ENCODE data around the gene IKBKG.
A peak's percentile ranks its signal among the peaks of the same experiment; 100 is the strongest.
"Not testable (repeated sequence)": the region's sequence is repeated elsewhere in the genome, so short reads cannot be mapped to it uniquely, and the experiment has no call there.

The IKBKG gene

DNA sequence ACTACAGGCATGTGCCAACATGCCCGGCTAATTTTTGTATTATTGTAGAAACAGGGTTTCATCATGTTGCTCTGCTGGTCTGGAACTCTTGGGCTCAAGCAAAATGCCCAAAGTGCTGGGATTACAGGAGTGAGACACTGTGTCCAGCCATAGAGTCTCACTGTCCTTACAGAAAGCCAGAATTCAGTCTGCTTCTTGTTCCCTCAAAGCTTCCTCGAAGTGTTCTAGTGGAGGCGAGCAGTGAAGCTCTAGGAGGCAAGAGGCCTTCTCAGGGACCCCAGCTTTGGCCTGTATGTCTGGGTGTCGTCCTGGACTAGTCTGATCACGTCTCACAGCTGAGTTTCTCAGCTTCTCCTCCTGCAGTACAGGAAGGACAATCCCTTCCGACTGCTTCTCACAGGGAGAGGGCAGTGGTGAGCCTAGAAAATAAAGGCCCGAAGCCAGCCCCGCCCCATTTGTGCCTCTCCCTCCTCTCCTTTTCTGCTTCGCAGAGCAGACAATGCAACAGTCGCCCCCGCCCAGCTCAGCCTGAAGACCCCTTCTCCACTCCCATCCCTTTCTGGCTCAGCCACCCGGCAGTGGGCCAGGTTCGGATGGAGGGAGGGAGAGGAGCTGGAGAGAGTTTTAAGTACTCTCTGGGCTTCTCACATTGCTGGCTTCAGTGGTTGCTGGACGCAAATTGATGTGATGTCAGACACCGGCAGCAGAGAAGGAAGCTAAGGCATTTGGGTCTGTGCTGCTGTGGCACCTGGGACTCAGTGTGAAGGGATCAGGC, 20.3 kb upstream of the IKBKG start:
- DNase-seq: peak; percentile 48

DNA sequence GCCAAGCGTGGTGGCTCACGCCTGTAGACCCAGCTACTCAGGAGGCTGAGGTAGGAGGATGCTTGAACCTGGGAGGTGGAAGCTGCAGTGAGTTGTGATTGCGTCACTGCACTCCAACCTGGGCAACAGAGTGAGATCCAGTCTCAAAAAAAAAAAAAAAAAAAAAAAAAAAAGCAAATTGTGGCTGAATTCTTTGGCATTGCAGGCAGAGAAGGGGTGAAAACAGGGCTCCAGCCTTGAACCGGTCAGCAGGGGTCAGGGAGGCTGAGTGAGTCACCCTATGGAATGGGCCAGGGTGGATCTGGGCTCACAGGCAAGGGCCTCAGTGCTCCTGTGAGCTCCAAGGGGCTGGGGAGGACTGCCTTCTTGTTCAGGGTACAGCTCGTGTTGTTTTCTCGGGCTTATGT, 18.2 kb upstream of the IKBKG start:
- no peak for DNase-seq

DNA sequence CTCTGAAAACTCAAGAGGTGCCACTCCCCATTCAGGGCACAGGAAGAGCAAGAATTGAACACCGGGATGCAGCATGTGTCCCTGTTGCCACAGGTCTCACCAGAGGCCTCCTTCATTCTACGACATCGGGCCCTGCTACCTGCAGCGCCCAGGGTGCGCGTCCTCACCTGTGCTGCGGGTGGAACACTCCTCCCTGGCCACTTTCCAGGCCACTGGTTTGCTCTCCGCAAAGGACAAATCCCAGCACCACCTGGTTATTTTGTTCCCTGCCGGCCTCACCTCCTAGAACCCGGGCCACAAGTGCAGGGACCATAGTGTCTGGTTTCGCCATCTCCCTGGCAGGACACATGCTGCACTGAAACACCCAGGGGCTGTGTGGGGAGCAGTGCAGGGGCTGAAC, 17.1 kb upstream of the IKBKG start:
- no peak for DNase-seq

DNA sequence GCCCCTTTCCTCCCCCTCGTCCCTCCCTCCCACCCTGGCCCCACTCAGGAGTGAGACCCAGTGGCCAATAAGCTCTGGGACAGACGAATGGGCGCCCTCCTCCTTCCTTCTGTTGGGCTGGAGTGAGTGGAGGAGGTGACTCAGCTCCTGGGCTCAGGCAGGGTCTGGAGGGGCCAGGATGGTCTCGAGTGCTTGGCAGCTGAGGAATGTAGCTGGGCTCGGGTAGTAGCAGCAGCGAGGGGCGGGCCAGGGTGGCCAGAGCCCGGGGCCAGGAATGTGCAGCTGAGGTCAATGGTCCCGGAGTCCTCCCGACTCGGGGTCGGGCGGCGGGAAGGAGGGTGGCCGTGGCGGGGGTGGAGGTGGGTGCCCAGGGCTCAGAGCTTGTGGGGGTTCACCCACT, 15.8 kb upstream of the IKBKG start:
- no peak for DNase-seq

DNA sequence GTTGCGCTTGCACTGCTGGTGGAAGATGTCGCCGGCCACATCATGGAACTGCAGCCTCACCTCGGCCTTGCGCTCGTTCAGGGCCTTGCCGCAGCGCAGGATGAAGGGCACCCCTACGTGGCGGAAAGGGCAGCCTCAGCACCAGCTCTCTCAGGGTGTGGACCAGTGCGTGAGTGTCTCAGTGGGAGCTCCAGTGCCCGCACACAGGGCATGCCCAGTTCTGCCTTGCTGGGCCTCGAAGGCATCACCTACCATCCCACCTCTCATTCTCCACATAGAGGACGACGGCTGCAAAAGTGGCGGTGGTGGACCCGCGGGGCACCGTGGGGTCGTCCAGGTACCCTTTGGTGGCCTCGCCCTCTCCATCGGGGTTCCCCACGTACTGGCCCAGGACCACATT, 14.7 kb upstream of the IKBKG start:
- no peak for DNase-seq

DNA sequence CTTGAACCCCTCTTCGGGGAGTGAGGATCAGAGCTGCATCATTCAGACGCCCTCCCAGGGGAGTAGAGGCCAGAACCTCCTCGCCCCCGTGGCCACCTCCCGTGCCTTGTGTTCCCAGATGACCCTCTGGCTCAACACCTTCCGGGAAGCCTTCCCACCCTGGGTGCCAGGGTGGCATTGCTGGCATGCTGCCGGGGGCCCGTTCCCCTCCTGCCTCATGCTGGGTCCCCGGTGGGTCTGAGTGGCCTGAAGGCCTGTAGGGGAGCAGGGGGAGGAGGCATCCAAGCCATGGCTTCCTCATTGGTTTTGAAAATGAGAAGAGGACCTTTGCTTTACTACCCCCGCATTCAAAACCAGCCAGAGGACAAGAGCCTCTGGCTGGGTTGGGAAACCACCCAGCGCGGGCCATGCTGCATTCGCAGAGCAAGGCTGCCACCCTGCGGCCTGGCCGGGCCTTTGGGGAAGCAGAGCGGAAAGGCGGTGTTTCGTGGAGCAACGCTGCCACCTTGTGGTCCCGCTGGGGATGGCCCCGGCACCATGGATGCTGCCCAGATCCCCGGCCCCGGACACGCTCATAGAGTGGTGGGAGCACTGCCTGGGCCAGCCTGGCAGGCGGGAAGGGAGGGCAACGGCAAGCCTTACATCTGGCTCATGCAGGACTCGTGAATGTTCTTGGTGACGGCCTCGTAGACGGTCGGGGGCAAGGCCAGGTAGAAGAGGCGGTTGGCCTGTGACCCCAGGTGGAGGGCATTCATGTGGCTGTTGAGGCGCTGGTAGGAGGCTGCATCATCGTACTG, 12.7 kb upstream of the IKBKG start:
- peak; percentile 56 to 82 for DNase-seq

DNA sequence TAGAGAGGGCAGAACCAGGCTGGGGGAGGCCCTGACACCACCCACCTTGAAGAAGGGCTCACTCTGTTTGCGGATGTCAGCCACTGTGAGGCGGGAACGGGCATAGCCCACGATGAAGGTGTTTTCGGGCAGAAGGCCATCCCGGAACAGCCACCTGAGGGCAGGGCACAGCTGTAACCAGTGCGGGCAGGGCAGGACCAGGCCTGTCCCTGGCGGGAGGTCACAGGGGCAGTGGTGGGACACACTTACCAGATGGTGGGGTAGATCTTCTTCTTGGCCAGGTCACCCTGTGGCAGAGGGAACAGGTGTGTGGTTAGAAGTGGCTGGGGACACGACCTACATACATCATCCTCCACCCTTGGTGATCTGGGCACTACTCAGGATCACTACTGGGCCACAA, 11.5 kb upstream of the IKBKG start:
- DNase-seq: no peak

DNA sequence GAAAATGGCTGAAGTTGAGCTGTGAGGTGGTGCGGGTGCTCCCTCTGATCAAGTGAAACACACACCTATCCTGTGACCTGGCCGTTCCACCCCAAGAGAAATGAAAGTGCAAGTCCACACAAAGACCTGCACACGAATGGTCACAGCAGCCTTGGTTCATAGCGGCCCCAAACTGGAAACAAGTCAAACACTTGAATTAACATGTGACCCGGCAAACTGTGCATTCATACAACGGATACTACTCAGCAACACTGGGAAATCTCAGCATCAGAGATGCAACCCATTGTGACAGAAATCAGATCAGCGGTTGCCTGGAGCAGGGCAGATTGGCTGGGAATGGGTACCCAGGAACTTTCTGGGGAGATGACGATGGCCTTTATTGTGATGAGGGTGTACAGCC, 8.3 kb upstream of the IKBKG start:
- no peak for DNase-seq

DNA sequence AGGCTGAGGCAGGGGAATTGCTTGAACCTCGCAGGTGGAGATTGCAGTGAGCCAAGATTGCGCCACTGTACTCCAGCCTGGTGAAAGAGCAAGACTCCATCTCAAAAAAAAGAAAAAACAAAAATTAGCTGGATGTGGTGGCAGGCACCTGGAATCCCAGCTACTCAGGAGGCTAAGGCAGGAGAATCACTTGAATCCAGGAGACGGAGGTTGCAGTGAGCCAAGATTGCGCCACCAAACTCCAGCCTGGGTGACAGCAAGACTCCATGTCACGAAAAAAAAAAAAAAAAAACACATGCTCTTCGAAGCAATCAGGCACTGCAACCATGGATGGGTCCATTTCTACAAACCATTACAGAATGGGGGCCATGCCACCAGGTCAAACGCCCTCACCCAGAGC, 7.1 kb upstream of the IKBKG start:
- DNase-seq: not testable (repeated sequence)

DNA sequence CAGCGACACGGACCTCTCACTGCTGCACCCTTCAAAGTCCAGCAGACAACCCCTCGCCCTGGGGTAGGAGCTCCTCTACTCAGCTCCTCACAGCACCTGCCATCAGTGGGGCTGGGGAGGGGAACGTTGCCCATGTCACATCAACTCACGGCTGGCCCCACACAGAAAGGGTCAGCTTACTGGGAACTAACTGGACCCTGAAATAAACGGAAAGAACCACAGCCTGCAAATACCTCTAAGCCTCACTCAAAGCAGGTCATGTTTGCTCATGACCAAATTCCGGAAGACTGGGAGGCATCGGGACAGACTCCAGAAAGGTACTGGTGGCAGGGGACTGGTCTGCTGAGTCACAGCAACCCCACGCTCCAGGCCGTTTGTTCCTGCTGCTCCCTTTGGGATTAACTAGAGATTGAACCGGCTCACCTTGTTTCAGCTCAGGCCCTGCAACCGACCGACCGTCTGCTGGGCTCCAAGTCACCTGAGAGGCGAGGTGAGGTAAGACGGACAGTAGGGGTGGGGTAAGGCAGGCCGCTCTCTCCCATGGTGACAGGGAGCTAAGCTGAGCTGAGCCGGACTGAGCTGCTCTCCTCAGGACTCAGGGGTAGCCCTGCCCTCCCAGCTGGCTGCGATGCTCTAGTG, 6.4 kb upstream of the IKBKG start:
- DNase-seq: no peak

DNA sequence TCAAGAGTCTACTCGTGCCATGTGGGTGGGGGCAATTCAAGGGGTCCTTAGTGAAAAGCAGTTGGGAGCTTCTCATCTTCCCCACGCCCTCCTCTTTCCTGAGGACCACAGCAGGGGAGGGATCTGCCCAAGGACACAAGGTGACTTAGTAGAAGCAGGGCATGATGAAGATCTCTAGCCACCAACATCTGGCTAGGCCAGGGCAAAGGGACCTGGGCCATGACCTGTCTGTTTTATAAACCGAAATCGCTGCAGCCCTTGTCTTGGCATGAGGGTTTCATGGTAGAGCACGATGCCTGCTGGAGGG, 5.9 kb upstream of the IKBKG start:
- DNase-seq: no peak

DNA sequence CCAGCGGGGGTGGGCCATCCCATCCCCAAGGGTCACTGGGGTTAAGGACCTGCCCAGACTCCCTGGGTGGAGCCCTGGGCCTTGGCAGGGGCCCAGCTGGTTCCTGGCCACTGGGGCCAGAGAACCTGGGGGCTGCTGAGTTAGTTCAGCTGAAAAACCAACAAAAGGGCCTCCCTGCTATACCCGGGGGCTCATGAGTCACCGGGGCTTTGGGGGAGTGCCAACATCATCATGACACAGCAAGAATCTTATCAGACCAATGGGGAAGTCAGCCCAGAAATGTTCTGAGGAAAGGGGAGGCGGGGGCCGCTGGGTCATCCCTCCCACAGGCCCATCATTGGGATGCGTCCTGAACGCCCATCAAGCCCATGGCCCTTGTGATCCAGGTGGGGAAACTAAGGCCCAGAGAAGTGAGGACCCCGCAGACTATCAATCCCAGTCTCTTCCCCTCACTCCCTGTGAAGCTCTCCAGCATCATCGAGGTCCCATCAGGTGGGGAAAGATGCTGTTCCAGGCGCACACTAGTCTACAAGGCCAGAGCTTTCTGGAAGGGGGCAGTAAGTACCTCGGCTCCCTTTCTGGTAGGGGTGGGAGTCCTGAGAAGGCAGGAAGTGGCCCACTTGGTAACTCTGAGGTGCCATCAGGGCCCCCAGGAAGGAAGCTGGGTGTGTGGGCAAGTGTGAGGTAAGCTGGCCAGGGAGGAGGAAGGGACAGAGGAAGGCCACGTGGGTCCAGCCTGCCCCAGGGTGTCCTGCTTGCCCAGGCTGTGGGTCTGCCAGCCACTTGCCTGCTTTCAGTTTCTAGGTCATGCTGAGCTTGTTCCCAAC, 5.3 kb upstream of the IKBKG start:
- DNase-seq: no peak

DNA sequence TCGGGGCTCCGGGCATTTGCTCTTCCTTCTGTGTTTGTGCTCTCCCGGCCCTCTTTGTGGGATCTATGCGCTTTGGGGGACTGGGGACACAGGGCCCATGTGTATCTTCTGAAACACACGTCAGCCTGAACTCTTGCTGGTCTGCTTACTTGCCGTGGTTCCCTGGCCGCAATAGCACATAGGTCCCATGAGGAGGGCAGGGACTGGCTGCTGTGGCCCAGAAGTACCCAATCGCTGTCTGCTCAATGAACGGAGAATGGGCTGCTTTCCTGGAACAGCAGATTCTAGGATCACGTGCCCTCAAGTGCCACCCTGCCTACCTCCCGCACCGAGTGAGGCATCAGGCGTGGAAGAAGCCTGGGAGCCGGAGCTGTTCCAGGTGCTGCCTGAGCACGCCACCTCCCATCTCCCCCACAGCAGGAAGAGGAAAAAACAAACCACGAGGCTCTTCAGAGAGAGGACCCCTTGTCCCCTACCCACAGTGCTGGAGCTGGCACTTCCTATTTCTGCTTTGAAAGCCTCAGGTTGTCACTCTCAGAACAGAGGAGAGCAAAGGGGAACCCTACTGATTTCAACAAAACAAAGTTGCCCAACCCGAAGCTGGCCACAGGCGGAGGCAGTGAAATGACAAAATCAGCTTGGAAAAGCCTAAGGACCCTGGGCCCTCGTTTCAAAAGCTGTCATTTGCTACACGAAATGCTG, 4.5 kb upstream of the IKBKG start:
- DNase-seq: no peak

DNA sequence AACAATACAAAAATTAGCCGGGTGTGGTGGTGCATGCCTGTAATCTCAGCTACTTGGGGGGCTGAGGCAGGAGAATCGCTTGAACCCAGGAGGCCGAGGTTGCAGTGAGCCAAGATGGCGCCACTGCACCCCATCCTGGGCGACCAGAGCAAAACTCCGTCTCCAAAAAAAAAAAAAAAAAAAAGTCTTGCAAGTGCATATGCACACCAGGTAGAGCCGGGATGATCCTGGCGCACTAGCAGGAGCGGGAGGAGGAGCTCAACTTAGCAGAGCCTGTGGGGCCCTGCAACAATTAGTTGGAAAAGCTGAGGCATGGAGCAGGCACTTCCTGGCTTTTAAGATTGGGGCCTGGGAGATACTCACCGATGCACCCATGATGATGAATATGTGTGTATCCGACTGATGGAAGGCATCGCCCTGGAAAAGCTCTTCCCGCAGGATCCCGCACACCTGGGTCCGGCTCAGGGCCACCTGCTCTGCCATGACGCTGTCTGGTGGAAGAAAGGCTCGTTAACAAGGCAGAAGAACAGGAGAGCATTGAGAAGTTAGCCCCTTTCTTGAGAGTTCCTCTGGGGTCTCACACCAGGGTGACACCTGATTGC, 1.6 kb upstream of the IKBKG start:
- no peak for DNase-seq

DNA sequence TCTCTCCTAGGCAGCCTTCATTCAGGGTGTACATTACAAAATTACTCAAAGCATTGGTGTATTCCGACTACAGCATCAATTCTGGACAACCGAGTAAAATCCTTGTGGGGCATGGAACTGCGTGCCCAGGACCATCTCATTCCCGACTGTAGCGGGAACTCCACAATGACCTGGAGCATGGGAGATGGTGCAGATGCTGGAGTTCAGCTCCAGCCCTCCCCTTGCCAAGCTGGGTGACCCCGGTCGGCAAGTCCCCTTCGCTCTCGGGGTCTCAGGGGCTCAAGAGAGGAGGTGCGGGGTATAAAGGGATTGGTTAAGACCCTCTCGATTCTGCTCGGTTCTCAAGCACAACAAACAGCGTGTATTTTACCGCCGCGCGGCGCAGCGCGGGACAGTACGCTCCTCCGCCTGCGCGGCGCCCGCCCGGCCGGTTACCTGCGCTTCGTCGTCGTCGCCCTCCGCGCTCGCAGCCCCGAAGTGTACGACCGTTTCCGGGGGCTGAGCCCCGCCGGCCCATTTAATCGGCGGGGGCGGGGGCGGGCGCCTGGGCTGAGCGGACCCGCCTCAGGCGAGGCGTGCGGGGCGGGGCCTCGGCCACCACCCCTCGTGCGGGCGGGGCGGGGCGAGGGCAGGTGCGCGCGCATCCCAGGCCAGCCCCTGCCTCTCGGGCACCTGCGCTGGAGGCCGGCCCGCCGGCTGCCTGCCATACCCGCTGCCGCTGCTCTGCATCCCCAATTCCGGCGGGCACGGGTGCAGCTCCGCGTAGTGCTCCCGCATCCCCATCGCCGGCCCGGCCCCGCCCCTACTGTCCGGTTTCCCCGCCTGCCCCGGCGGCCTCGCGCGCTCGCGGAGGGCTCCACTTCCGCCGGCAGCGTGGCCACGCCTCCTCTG, 821 bp upstream of the IKBKG start, which contains the start of gene G6PD:
Gene G6PD, minus strand, starts transcription at position 493 of the 891 bp plus-strand sequence. CDS start 691 bp downstream, outside the sequence.
- peak; percentile 52 to 78 for DNase-seq

DNA sequence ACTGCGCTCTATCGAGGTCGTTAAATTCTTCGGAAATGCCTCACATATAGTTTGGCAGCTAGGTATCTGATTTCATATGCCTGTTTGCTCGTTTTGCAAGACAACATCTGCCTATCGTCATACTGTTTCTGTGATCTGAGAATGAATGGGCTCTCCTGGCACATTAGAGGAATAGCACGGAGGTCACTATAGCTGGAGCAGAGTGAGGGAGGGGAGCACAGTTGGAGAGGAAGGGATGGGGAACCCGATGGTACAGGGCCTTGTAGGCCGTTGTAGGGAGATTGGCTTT, 552 bp downstream of the IKBKG start:
- no peak for DNase-seq

DNA sequence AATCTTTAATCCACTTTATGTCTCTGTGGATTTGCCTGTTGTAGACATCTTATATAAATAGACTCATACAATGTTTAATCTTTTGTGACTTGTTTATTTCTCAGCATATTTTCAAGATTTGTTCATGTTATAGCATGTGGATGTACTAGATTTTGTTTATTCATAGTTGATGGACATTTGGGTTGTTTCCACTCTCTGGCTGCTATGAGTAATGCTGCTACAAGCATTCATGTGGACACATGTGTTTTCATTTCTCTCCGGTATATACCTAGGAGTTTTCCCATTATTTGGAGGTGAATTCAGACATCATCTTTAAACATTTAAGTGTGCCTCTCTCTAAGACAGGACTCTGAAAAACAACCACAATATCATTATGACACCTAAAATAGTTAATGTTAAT, 2.3 kb downstream of the IKBKG start:
- DNase-seq: no peak

DNA sequence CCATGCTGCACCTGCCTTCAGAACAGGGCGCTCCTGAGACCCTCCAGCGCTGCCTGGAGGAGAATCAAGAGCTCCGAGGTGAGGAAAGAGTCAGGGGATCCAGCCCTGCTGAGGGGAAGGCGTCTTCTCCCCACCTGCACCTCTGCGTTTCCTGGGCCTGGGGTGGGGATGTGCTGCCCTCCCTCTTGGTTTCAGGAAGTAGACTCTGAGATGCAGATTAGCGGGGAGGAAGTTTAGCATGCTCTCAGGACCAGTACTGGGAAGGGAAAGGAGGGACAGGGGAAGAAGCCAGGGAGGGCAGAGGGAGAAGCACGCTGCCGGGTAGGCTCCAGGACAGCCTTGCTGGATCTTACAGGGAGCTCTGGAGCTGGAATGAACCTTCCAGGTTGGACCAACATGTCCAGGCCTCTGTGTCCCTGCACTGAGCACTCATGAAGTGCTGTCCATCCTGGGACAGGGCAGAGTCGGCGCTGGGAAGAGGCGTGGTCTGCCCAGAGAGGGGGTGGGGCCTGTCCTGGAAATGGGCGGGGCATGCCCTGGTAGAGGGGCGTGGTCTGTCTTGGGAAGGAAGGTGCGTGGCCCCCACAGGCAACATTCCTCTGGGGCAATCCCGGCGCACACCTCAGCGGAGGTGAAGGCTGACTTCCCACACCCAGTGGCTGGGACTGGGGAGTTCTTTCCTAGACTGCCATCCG, 4.8 kb downstream of the IKBKG start:
- not testable (repeated sequence) for DNase-seq

DNA sequence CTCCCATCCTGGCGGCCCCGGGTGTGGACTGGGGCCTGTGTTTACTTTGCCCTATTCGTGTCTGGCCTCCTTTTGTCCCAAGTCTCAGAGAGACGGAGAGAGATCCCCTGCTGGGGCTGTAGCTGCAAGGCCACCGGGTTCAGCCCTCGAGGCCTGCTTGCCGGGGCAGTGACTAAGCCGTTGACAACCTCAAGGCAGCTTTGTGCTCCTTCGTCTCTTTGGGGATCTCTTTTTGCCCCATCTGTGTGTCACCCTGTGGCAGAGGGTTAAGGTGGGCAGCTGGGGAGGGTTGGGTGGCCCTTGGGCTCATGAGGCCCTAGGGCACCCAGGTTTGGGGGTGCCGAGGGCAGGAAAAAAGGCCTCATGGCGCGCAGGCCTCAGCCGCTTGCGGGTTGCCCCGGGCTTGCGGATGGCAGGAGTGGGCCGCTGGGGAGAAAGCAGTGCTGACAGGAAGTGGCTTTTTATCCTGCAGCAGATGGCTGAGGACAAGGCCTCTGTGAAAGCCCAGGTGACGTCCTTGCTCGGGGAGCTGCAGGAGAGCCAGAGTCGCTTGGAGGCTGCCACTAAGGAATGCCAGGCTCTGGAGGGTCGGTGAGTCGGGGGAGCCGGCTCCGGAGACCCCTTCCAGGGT, 10.8 kb downstream of the IKBKG start:
- not testable (repeated sequence) for DNase-seq

DNA sequence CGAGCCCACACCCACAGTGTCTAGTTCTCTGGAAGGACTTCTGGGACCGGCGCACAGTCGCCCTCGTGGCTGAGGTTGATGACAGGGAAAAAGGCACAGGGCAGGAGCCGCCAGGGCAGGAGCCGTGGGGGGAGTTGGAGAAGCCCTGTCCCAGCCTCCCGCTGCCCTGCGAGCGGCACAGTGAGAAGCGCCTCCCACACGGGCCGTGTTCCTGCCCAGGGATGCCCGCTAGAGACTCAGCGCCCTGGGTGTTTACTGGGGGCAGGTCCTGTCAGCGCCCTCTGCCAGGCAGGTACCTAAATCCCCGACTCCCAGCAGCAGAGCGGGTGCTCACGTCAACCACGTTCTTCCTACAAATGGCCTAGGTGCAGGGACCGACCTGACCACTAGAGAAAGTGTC, 11.5 kb downstream of the IKBKG start:
- not testable (repeated sequence) for DNase-seq
